ENCODE measurements around the gene EPS8L2. TPM values are rescaled to one million over a fixed set of nuclear protein-coding genes. Genes with fewer than 3 reads are reported as not detected.

The EPS8L2 gene
- total RNA-seq, 4 donors from 2014 or later, result 185 to 259 (median 195) TPM

DNA sequence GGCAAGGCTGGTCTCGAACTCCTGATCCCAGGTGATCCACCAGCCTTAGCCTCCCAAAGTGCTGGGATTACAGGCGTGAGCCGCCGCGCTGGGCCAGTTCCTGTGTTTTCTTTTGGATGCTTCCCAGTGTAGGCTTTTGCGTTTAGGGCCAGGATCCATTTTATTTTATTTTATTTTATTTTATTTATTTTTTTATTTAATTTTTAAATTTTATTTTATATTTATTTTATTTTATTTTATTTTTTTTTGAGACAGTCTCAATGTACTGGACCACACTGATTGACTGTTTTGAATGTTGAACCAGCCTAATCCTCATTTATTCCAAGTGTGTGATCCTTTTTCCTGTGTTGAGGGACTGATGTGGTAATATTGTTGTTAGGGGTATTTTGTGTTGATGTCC is 8.4 kb downstream of the EPS8L2 start:
- Histone ChIP-seq H3K27me3 (no peaks in the 10 kb centered on the region), H3K9me3 (no peaks in the 10 kb centered on the region), H3K36me3 (no peaks in the 10 kb centered on the region), H3K4me3 (replicated peaks in 1 of 3) (no peak overlapping the region), H3K27ac (no peak overlapping the region), H3K4me1 (peaks cover 3 to 21% of the 10 kb centered on the region in 2 donors)
- WGBS, 2 donors, result 97 to 98% methylated on average over 6 of the region's 6 CpGs
- DNase-seq, result no peak
- TF ChIP-seq, protein P1, sequence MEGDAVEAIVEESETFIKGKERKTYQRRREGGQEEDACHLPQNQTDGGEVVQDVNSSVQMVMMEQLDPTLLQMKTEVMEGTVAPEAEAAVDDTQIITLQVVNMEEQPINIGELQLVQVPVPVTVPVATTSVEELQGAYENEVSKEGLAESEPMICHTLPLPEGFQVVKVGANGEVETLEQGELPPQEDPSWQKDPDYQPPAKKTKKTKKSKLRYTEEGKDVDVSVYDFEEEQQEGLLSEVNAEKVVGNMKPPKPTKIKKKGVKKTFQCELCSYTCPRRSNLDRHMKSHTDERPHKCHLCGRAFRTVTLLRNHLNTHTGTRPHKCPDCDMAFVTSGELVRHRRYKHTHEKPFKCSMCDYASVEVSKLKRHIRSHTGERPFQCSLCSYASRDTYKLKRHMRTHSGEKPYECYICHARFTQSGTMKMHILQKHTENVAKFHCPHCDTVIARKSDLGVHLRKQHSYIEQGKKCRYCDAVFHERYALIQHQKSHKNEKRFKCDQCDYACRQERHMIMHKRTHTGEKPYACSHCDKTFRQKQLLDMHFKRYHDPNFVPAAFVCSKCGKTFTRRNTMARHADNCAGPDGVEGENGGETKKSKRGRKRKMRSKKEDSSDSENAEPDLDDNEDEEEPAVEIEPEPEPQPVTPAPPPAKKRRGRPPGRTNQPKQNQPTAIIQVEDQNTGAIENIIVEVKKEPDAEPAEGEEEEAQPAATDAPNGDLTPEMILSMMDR (IDR thresholded peaks at IDR 0.05), result no peak
- no peak for TF ChIP-seq POLR2A (IDR thresholded peaks at IDR 0.05)
- intact Hi-C loops (cut with DNase I), result no loop called here

DNA sequence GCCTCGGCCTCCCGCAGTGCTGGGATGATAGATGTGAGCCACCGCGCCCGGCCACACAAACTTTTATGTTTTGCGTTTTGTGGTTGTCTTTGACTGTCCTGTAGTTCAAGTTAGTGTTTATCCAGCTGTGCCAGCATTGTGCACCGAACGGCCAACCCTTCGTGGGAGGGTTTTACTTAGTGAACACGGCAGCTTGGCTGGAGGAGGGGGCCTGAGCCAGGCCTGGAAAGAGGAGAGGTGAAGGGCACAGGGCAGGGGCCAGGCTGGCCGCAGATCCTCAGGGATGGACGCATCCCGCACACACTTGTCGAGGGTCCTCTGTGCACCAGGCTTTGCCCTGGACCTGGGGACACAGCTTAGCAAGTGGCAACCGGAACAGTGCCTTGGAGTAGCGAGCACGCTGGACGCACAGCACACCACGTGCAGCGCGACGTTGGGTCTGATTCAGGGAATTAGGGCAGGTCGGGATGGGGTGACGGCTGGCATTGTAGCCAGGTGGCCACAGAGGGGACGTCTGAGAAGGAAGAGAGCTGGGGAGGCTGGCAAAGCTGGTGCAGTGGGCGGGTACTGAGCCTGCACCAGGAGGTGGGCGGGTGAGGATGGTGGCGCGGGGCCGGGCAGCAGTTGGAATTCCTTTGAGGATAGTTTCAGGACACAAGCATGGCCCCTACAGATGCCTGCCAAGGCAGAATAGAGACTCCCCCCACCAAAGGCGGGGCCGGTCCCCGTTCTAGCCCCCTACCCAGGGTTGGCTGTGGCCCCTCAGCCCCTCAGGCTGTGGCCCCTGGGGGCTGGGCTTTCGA is 13.4 kb downstream of the EPS8L2 start:
- Histone ChIP-seq H3K4me1 (no peaks in the 10 kb centered on the region), H3K9me3 (no peaks in the 10 kb centered on the region), H3K36me3 (peaks cover 25% of the 10 kb centered on the region in 2 donors), H3K4me3 (replicated peaks in 1 of 3) (no peak overlapping the region), H3K27ac (no peak overlapping the region), H3K27me3 (no peaks in the 10 kb centered on the region)
- TF ChIP-seq, protein P1 (IDR thresholded peaks at IDR 0.05), result no peak
- TF ChIP-seq POLR2A (IDR thresholded peaks at IDR 0.05), result no peak
- no peak for DNase-seq
- WGBS, 2 donors, result 89 to 93% methylated on average over 30 to 31 of the region's 34 CpGs
- intact Hi-C loops (cut with DNase I), result loop anchor here (10.0 kb wide), 1 partner anchor 55 kb away; no protein-coding TSS in a partner anchor

DNA sequence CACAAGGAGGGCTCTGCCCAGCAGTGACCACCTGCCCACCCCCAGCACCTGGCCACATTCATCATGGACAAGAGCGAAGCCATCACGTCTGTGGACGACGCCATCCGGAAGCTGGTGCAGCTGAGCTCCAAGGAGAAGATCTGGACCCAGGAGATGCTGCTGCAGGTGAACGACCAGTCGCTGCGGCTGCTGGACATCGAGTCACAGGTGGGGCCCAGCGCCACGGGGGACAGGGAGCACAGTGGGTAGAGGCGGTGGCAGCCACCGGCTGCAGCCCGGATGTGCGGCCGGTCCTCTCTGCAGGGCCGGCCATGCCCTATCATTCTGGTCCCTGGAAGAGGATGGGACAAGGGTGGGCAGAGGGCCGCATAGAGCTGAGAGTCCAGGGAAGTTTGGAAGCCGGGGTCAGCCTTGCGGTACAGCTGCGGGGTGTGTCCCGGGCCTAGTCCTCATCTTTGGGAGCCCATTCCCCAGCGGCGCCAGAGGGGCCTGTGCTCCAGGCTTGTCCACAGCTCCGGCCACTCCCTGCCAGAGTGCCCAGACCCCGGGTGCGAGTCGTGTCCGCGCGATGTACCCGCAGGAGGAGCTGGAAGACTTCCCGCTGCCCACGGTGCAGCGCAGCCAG is 14.1 kb downstream of the EPS8L2 start:
- Histone ChIP-seq H3K27me3 (no peaks in the 10 kb centered on the region), H3K4me3 (replicated peaks in 1 of 3) (no peak overlapping the region), H3K4me1 (no peaks in the 10 kb centered on the region), H3K27ac (no peak overlapping the region), H3K9me3 (no peaks in the 10 kb centered on the region), H3K36me3 (peaks cover 25% of the 10 kb centered on the region in 2 donors)
- intact Hi-C loops (cut with DNase I), result loop anchor here (10.0 kb wide), 1 partner anchor 55 kb away; no protein-coding TSS in a partner anchor
- TF ChIP-seq, protein P1 (IDR thresholded peaks at IDR 0.05), result no peak
- TF ChIP-seq POLR2A (IDR thresholded peaks at IDR 0.05), result no peak
- WGBS, 2 donors, result 72 to 95% methylated on average over 16 to 23 of the region's 35 CpGs
- no peak for DNase-seq

DNA sequence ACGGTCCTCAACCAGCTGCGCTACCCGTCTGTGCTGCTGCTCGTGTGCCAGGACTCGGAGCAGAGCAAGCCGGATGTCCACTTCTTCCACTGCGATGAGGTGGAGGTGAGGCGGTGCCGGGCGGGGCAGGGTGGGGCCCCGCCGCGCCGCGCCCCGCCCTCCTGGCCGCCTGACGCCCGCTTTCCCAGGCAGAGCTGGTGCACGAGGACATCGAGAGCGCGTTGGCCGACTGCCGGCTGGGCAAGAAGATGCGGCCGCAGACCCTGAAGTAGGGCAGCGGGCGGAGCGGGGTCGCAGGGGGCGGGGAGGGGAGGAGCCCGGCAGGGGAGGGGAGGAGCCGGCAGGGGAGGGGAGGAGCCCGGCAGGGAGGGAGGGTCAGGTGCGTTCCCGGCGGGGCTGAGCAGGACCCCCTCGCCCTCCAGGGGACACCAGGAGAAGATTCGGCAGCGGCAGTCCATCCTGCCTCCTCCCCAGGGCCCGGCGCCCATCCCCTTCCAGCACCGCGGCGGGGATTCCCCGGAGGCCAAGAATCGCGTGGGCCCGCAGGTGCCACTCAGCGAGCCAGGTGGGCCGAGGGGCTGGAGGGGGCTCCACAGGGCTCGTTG is 14.7 kb downstream of the EPS8L2 start:
- H3K27me3 ChIP-seq, result no peaks in the 10 kb centered on the region
- no peak for DNase-seq
- H3K36me3 ChIP-seq, result peaks cover 25% of the 10 kb centered on the region in 2 donors
- H3K4me3 ChIP-seq (replicated peaks in 1 of 3), result no peak overlapping the region
- intact Hi-C loops (cut with DNase I), result loop anchor here (10.0 kb wide), 1 partner anchor 56 kb away; no protein-coding TSS in a partner anchor
- no peak for TF ChIP-seq POLR2A (IDR thresholded peaks at IDR 0.05)
- TF ChIP-seq, protein P1 (IDR thresholded peaks at IDR 0.05), result no peak
- peaks cover 3 to 6% of the 10 kb centered on the region in 2 donors for H3K4me1 ChIP-seq
- no peaks in the 10 kb centered on the region for H3K9me3 ChIP-seq
- 44 to 45% methylated on average over 9 to 23 of the region's 53 CpGs for WGBS, 2 donors
- H3K27ac ChIP-seq, result no peak overlapping the region
